Gastroesophageal sphincter (tissue), 3 donors: ENCODE data around the gene PLPP3.

Source experiments
- EP300 ChIP-seq: sonication (generic); formaldehyde crosslinking; IDR thresholded peaks from one replicate; pipeline ENCODE4 v1.6.1; 2017; ENCODE audit warnings: antibody characterized with exemption, mild to moderate bottlenecking
- POLR2A ChIP-seq, 2 donors: fragments of 450-650 bp; IDR thresholded peaks; one replicate each; pipeline ENCODE4 v1.6.1; 2017; ENCODE audit warnings: antibody characterized with exemption in 2 of 2, mild to moderate bottlenecking in 2 of 2, moderate library complexity in 1 of 2
- TF ChIP-seq, protein P1 (sequence below), 4 experiments: fragments of 200-600 bp in 2 of 4; fragments of 450-650 bp in 2 of 4; sonication (generic) in 1 of 4; IDR thresholded peaks; one replicate each; pipeline ENCODE4 v1.5.1; 2017 to 2019; ENCODE audit warnings: antibody characterized with exemption in 4 of 4, mild to moderate bottlenecking in 2 of 4, moderate library complexity in 2 of 4

- TF ChIP-seq, protein P1, sequence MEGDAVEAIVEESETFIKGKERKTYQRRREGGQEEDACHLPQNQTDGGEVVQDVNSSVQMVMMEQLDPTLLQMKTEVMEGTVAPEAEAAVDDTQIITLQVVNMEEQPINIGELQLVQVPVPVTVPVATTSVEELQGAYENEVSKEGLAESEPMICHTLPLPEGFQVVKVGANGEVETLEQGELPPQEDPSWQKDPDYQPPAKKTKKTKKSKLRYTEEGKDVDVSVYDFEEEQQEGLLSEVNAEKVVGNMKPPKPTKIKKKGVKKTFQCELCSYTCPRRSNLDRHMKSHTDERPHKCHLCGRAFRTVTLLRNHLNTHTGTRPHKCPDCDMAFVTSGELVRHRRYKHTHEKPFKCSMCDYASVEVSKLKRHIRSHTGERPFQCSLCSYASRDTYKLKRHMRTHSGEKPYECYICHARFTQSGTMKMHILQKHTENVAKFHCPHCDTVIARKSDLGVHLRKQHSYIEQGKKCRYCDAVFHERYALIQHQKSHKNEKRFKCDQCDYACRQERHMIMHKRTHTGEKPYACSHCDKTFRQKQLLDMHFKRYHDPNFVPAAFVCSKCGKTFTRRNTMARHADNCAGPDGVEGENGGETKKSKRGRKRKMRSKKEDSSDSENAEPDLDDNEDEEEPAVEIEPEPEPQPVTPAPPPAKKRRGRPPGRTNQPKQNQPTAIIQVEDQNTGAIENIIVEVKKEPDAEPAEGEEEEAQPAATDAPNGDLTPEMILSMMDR (IDR thresholded peaks at IDR 0.05) = no peak
- TF ChIP-seq POLR2A (IDR thresholded peaks at IDR 0.05) = no peak
- TF ChIP-seq EP300 = no peak
These were observed 53.8 kb downstream of the PLPP3 start for GRCh38 chr1:56525489-56526041.
